Esophagus squamous epithelium (tissue), 4 donors: Measurements from ENCODE around the gene SIDT1.

ENCODE experiments used
- POLR2A ChIP-seq, 4 donors: fragments of 450-650 bp; IDR thresholded peaks; one replicate each; pipeline ENCODE4 v1.6.1; 2017; ENCODE audit warnings: antibody characterized with exemption in 4 of 4, mild to moderate bottlenecking in 4 of 4, moderate library complexity in 3 of 4
- TF ChIP-seq, protein P1 (sequence below), 6 experiments: fragments of 450-650 bp in 4 of 6; fragments of 200-600 bp in 2 of 6; sonication (generic) in 2 of 6; IDR thresholded peaks; one replicate each; pipeline ENCODE4 v1.5.1; 2016 to 2019; ENCODE audit warnings: antibody characterized with exemption in 6 of 6, mild to moderate bottlenecking in 4 of 6, moderate library complexity in 4 of 6

DNA sequence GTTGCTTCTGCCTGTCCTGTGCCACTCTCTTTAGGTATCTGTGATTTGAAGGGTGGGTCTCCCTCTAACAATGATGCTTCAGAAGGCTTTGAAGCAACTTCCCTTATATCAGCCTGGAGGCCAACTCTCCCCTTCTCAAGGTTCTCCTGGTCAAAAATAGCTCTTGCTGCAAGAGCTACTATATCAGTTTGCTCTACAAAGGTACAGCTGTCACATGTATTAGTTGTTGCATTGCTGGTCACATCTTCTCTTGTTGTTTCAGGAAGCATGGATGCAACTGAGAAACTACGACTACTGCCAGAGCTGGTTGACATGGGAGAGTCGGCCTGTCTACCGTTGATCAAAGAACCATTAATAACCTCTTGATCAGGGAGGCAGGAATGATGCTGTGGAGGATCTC, 125.8 kb downstream of the SIDT1 start:
- TF ChIP-seq, protein P1, sequence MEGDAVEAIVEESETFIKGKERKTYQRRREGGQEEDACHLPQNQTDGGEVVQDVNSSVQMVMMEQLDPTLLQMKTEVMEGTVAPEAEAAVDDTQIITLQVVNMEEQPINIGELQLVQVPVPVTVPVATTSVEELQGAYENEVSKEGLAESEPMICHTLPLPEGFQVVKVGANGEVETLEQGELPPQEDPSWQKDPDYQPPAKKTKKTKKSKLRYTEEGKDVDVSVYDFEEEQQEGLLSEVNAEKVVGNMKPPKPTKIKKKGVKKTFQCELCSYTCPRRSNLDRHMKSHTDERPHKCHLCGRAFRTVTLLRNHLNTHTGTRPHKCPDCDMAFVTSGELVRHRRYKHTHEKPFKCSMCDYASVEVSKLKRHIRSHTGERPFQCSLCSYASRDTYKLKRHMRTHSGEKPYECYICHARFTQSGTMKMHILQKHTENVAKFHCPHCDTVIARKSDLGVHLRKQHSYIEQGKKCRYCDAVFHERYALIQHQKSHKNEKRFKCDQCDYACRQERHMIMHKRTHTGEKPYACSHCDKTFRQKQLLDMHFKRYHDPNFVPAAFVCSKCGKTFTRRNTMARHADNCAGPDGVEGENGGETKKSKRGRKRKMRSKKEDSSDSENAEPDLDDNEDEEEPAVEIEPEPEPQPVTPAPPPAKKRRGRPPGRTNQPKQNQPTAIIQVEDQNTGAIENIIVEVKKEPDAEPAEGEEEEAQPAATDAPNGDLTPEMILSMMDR (IDR thresholded peaks at IDR 0.05): no peak
- TF ChIP-seq POLR2A (IDR thresholded peaks at IDR 0.05): no peak
